Hematopoietic multipotent progenitor cell (in vitro differentiated cells): ENCODE measurements around the gene TRAPPC14. TPM values are rescaled to one million over a fixed set of nuclear protein-coding genes. Genes with fewer than 3 reads are reported as not detected.

ENCODE experiments used
- DNase-seq, 3 donors: peaks; one replicate each; pipeline ENCODE4 v3.0.0-alpha.2; 2011 to 2015; ENCODE audit warnings: low read depth in 2 of 3, low spot score in 2 of 3
- total RNA-seq: library from RNA; depleted of rRNA; stranded (reverse); fragments of >200 nt; gene quantifications from one replicate; pipeline ENCODE4 v1.2.3, GENCODE V29; 2012

Gene TRAPPC14
- total RNA-seq, 1 donor, result 17.5 TPM

- no peak for DNase-seq
Observed at GRCh38 chr7:100174582-100174981, 16.1 kb upstream of the TRAPPC14 start.

- DNase-seq, result no peak
Observed at GRCh38 chr7:100173806-100174495, 15.4 kb upstream of the TRAPPC14 start.

- DNase-seq, result no peak
Observed at GRCh38 chr7:100171840-100172239, 13.3 kb upstream of the TRAPPC14 start.

- no peak for DNase-seq
Observed at GRCh38 chr7:100171087-100171681, 12.7 kb upstream of the TRAPPC14 start.

GRCh38 chr7:100170101-100170897 is 11.8 kb upstream of the TRAPPC14 start:
- DNase-seq, result no peak

- no peak for DNase-seq
Observed at GRCh38 chr7:100169147-100169850, 10.8 kb upstream of the TRAPPC14 start.

- DNase-seq, result no peak
Observed at GRCh38 chr7:100167912-100168323, 9.4 kb upstream of the TRAPPC14 start.

GRCh38 chr7:100166970-100167911 is 8.7 kb upstream of the TRAPPC14 start:
- no peak for DNase-seq

GRCh38 chr7:100166317-100166940 is 7.9 kb upstream of the TRAPPC14 start:
- DNase-seq, result no peak

GRCh38 chr7:100163871-100164270 is 5.3 kb upstream of the TRAPPC14 start:
- DNase-seq, result no peak

- DNase-seq, result no peak
Observed at GRCh38 chr7:100163006-100163531, 4.5 kb upstream of the TRAPPC14 start.

- DNase-seq, result no peak
Observed at GRCh38 chr7:100160067-100160466, 1.5 kb upstream of the TRAPPC14 start.

GRCh38 chr7:100159099-100159623 is 638 bp upstream of the TRAPPC14 start:
- no peak for DNase-seq

- DNase-seq, result no peak
Observed at GRCh38 chr7:100157334-100158228, 942 bp downstream of the TRAPPC14 start.

GRCh38 chr7:100157069-100157333 is 1.5 kb downstream of the TRAPPC14 start:
- no peak for DNase-seq

- DNase-seq, result peak in 2 of 3 donors; percentile 43 to 50
Observed at GRCh38 chr7:100156331-100157068, 2.0 kb downstream of the TRAPPC14 start.

- no peak for DNase-seq
Observed at GRCh38 chr7:100155553-100156317, 2.8 kb downstream of the TRAPPC14 start.
